Measurements from ENCODE around the gene EIF4E.
"Not testable (repeated sequence)": the region's sequence is repeated elsewhere in the genome, so short reads cannot be mapped to it uniquely, and the experiment has no call there.

The EIF4E gene

DNA sequence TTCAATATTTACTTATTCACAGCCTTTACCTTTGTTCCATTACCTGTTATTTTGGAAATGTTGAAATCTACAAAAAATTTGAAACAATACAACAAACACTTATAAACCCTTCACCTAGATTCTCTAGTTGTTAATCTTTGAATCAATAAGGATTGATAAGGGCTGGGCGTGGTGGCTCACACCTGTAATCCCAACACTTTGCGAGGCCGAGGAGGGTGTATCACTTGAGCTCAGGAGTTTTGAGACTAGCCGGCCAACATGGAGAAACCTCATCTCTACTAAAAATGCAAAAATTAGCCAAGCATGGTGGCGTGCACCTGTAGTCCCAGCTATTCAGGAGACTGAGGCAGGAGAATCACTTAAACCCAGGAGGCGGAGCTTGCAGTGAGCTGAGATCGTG lies 5.9 kb upstream of the EIF4E start:
- not testable (repeated sequence) for H3K4me3 ChIP-seq (ENCODE audit: low read depth, low read length)

DNA sequence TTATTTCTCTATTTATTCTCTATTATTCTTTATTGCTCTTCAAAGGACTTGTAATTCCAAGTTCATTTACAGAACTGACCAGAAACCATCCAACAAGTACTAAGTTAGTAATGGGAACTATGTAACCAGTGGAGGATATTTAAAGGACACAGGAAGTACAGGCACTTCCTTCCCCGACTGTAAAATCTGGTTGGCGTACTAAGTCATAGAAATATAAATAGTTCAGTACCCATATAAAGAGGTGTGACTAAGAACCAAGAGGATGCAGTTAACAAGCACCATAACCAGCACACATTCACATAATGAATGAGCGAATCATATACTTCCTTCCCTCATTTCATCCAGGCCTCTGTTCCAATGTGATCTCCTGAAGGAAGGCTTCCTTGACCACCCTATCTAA lies 3.6 kb upstream of the EIF4E start:
- no peak overlapping the region for H3K4me3 ChIP-seq (ENCODE audit: low read depth, low read length)

DNA sequence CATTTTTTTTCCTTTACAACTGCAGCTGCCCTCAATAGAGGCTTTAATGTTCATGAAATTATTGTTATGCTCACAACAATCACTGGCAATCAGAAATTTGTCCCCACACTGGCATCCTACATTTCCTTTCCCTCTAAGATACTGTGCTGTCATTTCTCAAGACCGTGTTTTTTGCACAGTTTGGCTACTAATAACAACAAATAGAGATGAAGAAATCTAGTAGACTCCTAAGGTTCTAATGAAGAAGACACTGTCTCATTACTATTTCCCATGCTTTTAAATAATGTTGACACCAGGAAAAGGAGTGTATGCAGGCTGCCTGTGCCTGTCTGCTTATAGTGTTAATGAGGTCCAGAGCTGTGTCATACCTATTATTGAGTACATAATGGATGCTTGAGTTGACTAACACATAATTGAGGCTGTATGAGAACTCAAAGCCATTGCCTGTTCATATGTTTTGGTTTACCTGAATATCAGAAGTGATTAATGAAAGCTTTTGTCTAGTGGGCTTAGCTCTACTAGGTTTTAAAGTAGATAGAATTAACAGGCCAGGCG lies 1.5 kb upstream of the EIF4E start:
- no peak overlapping the region for H3K4me3 ChIP-seq (ENCODE audit: low read depth, low read length)

DNA sequence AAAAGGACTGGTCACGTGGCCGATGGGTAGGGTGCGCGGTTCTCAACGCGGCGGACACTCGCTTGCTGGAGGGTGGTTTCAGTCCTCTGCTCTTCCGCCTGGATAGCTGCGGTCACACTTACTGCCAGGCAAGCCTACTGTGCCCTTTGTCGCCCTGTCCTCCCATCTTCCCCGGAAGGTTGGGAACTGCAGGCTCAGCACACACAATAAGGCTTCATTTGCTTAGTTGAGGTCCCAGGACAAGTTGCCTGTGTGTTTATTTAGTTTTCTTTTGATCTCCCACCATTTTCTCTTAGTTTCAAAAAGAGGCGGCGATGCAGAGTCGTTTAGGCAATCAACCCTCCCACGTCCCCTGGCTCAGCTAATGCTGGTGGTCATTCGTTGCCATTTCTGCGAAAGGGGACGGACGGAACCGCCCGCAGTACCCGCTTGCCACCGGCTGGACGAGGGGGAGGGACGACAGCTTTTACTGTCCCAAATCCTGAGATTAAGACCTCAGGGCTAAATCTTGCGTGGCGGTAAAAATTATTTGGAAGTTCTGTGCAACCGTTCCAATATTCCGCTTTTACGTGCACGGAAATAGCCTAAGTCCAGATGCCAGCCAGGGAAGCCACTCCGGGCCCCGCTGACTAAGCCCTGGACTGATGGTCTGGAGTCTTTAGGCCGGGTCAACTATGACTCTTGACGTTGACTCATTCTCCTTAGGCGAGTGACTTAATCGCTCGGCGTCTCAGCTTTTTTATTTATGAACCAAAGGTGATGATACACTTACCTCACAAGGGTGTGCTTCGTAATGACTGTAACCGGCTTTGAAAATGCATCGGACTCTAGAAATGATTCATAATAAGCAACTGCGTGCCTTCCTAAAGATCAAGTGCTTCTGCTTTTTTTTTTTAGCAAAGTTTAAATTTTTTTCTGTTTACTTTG lies 671 bp upstream of the EIF4E start:
- H3K4me3 ChIP-seq (ENCODE audit: low read depth, low read length) = peak overlapping the region; percentile 77

DNA sequence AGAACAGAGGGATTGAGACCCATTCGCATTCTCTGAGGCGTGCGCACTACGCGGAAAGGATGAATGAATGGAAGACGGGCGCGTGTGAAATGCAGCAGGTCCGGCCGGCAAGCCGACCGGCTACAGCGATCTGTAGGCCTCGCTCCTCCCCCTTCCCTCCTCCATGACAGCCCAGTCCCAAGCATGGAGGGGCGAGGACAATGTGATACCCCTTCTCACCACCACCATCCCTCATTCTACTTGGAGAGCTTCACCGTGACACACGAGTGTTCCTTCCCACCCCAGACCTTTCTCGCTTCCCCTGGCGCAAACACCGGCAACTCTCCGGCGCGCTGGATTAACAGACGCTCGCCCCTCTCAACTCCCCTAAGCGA lies 815 bp downstream of the EIF4E start:
- H3K4me3 ChIP-seq (ENCODE audit: low read depth, low read length) = peak overlapping the region; percentile 77

DNA sequence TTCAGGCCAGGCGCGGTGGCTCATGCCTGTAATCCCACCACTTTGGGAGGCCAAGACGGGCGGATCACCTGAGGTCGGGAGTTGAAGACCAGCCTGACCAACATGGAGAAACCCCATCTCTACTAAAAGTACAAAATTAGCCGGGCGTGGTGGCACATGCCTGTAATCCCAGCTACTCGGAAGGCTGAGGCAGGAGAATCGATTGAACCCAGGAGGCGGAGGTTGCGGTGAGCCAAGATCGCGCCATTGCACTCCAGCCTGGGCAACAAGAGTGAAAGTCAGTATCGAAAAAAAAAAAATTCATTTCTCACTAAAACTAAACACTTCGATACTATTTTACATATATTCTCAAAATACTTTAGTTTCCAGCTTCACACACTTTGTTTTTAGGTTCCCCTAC lies 2.7 kb downstream of the EIF4E start:
- not testable (repeated sequence) for H3K4me3 ChIP-seq (ENCODE audit: low read depth, low read length)

DNA sequence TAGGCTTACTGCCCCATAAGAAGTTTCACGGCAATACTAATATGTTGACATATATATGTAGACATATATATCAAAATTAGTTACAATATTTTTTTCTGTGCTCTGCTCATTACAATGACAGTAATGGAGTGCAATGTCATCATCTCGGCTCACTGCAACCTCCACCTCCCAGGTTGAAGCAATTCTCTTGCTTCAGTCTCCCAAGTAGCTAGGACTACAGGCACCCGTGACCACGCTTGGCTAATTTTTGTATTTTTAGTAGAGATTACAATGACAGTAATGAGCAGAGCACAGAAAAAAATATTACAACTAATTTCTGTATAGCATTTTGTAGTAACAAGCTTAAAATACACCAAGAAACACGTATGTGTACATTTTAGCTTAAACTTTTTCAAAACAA lies 7.6 kb downstream of the EIF4E start:
- no peak overlapping the region for H3K4me3 ChIP-seq (ENCODE audit: low read depth, low read length)

DNA sequence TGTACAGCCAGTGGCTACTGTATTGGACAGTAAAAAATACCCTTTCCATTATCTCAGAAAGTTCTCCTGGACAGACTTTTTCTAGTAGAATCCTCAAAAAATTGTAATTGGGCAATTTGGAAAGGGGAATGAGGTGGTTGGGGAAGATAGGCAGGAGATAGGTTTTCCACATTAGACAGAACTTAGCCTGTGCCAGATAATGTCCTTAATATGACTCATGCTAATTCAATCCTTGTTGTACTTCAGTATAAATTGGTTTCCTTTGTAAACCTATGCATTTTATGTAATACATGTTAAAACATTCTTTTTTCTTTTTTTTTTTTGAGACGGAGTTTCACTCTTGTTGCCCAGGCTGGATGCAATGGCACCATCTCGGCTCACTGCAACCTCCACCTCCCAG lies 8.9 kb downstream of the EIF4E start:
- H3K4me3 ChIP-seq (ENCODE audit: low read depth, low read length) = no peak overlapping the region

DNA sequence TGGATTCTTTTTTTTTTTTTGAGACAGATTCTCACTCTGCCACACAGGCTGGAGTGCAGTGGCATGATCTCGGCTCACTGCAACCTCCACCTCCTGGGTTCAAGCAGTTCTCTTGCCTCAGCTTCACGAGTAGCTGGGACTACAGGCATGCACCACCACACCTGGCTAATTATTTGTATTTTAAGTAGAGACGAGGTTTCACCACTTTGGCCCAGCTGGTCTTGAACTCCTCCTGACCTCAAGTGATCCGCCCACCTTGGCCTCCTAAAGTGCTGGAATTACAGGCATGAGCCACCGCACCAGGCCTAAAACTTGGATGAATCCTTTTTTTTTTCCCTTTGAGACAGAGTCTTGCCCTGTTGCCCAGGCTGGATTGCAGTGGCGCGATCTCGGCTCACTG lies 18.2 kb downstream of the EIF4E start:
- not testable (repeated sequence) for H3K4me3 ChIP-seq (ENCODE audit: low read depth, low read length)

DNA sequence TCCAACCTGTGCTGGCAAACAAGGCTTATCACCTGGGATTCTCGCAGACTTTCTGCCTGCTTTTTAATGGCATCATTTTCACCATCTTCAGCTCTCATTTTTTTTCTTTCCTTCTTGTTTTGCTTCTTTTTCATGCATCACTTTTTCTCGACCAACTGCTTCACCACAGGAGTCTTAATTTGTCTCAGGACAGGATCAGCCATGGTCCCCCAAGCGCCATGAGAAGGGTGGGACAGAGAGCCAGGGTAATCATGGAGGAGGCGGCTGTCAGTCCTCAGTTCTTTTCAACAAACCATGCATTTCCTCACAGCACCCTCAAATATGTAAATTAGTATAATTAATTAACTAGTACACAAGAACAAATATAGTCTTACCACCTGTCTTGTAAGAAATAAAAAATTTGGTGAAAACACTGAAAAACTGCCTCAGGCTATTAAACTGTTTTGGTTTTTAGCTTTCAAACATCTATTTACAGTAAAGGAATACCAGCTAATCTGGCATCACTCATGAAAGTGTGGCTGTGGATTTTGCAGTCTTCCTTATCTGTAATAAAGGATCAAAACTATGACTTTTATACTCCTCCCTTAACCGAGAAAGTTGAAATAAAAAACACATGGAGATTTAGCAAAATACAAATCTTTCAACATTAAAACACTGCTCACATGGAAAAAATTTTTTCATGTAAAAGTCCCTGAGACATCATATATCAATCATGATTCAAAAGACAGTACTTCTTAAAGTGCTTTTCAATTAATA lies 19.1 kb downstream of the EIF4E start:
- H3K4me3 ChIP-seq (ENCODE audit: low read depth, low read length) = no peak overlapping the region

DNA sequence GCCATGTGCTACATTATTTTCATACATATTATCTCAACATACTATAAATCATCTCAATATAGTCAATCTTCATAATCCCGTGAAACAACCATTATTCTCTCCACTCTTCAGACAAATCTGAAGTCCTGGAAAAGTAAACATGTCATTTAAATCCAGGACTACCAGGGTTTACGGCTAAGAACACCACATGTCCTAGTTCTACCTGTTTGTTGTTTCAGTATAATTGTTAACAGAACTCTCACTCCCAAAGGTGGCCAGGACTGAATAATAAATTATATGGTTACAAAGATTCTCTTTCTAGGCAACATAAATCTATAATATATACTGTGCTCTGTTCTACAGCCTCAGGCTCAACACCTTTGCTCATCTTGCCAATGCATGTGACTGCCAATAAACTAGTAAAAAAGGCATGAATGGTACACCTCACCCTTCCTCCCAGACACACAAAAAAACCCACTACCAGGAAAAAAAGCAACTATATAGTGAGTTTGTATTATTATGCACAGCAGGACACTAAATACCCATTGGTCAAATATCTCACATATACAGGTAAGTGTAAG lies 20.1 kb downstream of the EIF4E start:
- H3K4me3 ChIP-seq (ENCODE audit: low read depth, low read length) = no peak overlapping the region

DNA sequence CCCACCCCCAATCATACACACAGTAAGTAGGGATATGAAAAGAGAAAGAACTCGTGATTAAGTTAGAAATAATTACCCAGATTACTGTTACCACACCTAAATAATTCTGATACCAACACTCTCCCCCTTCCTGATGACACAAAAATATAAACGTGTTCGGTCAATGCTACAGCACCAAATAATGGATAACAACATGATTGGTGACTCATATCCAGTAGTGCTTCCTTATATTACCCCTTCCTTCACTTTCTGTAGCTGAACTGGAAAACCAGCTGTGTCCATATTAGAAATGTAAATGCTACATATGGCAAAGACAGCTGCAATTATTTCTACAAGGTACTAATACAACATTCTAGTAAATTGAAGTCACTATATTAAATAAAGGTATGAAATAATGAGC lies 20.8 kb downstream of the EIF4E start:
- H3K4me3 ChIP-seq (ENCODE audit: low read depth, low read length) = no peak overlapping the region

DNA sequence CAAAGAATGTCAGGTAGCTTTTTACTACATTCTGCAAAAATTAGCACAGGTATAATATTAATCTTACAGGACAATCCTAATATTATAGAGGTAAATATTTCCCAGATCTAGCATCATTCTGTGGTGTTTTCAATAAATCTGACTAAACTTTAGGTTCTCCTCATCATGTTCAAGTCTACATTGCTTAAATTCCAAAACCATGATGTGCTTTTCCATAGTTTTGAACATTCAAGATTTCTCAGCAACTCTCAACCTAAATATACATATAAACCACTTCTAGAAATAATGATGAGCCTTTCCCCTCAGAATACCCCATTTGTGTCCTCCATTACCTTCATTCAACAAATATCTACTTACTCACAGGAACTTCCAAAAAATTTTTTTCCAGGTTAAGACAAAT lies 23.1 kb downstream of the EIF4E start:
- H3K4me3 ChIP-seq (ENCODE audit: low read depth, low read length) = no peak overlapping the region

DNA sequence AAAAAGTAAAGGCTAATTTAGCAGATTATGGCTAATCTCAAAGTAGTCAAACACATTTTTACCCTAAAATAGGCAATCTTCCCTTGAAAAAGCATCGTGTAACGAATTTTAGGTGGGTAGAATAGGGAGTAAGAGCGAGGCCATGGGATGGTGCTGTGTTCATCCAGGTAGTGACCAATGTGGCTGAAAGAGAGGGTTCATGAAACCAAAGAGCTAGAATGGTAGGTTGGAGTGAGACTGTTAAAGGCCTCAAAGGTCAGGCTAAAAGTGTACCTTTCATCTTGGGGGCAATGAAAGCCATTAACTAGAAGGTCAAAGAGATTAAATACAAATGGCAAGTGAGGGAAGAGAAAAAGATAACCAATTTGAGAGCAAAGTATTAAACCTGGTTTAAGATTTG lies 23.6 kb downstream of the EIF4E start:
- H3K4me3 ChIP-seq (ENCODE audit: low read depth, low read length) = no peak overlapping the region

DNA sequence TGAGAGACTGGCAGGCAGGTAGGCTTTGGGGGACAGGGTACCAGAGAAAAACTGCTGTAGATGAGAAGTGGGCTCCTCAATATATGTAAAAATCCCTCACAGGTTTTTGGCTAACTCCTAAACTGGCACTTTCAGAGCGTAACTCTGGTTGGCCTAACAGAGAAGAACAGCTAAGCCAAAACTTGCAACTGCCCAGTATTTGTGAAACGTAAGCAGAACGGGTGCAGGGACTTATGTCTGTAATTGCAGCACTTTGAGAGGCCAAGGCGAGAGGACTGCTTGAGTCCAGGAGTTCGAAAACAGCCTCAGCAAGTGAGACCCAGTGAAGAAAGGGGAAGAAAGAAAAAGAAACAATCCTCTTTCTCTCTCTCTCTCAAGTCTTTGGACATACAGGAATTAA lies 25.0 kb downstream of the EIF4E start:
- no peak overlapping the region for H3K4me3 ChIP-seq (ENCODE audit: low read depth, low read length)

DNA sequence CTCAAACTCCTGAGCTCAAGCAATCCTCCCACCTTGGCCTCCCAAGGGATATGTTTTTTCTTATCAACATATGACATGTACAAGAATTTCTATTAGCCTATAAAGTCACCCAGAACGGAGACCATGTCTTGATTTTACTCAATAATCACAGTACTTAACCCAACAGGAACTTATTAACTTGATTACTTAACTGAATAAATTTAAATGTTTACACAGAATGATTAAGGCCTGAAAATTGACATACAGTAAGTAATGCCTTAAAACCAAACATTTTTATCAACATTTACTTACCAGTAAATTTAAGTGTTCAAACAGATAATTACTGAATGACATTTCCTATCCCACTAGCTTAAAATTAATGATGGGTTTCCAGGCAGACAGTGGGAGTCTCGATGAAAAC lies 25.4 kb downstream of the EIF4E start:
- H3K4me3 ChIP-seq (ENCODE audit: low read depth, low read length) = no peak overlapping the region

DNA sequence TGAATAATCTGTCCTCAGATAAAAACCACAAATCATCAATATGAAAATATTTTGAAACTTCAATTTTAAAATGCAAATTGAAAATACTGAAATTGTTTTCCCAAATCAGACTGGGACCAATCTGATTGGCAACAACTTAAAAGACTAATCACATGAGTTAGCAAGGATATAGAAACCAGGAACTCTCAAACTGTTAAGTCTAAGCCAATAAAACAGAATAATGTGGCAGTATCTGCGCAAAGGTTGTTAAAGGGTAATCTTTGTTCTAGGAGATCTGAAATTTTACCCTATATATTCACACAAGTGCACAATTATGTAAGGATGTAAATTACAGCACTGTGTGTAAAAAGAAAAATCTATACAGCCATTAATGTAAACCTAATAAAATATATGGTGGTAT lies 29.7 kb downstream of the EIF4E start:
- no peak overlapping the region for H3K4me3 ChIP-seq (ENCODE audit: low read depth, low read length)

DNA sequence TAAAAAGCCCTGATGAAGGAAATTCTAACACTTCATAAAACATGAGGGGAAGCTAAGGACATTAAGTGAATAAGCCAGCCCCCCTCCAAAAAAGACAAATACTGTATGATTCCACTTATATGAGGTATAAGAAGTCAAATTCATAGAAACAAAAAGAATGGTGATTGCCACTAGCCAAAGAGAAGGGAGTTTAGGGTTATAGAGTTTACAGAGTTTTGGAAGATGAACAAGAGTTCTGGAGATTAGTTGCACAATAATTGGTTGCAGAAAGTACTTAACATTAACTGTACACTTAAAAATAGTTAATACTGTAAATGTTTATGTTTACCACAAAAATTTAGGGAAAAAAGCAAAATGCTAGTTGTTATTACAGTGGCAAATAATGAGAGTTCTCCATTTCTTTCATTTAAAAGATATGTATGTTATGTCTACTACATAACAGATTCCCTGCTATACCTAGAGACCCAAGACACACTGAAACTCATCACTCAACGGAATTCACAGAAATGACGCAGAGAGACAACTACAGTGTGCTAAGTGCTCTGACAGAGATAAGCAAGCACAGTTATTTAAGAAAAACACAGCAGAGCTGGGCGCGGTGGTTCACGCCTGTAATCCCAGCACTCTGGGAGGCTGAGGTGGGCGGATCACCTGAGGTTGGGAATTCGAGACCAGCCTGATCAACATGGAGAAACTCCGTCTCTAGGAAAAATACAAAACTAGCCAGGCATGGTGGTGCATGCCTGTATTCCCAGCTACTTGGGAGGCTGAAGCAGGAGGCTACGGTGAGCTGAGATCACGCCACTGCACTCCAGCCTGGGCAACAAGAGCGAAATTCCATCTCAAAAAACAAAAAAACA lies 37.2 kb downstream of the EIF4E start:
- H3K4me3 ChIP-seq (ENCODE audit: low read depth, low read length) = no peak overlapping the region

DNA sequence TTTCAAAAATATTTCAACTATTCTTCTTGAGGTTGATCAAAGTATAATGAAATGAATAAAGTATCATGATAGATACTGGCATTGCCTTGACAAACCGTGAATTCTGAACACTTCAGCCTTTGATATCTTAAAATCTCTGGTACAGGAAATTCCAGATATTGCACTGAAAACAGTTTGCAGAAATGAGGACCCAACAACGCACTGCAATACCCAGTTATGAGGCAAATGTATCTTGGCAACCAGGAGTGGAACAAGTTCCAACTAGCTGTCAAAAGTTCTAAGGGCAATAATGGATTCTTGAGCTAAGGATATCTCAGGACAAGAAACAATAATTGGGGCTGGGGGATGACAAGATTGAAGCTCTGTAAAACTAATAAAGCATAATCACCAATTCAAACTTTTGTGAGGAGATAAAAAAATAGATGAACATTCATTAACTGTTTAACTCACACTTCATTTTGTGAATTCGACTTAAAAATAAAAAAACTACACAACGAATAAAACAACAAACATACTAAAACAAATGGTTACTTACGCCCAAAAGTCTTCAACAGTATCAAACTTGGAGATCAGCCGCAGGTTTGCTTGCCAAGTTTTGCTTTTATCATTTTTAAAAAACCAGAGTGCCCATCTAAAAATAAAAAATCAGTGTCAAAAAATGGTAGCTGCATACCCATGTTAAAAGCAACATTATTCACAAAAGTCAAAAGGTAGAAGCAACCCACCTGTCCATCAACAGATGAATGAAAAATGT lies 38.1 kb downstream of the EIF4E start:
- no peak overlapping the region for H3K4me3 ChIP-seq (ENCODE audit: low read depth, low read length)

DNA sequence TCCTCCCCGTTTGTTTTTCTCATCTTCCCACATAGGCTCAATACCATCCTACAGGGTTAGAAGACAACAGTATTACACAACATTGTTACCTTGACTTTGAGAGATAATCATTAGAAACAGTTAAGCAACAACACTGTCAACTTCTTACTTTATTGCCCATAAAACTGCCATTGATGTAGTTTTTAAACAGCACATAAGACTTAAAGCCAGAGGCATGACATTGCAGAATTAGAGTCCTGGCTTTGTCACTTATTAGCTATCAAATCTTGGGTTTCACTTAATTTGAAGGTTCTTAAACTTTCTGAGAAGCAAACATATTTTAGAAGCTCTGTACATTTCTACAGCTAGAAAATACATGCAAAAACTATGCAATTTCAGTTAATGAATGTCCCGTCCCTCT lies 41.8 kb downstream of the EIF4E start:
- H3K4me3 ChIP-seq (ENCODE audit: low read depth, low read length) = no peak overlapping the region

All from iPS-11a (cell line).